Uterus (tissue), 2 donors: ENCODE measurements around the gene RS1.

Source experiments
- CTCF ChIP-seq, 4 experiments: fragments of 200-600 bp in 2 of 4; fragments of 450-650 bp in 2 of 4; sonication (generic) in 2 of 4; IDR thresholded peaks; one replicate each; pipeline ENCODE4 v1.5.1; 2016 to 2019; ENCODE audit warnings: antibody characterized with exemption in 4 of 4, mild to moderate bottlenecking in 2 of 4, moderate library complexity in 1 of 4
- POLR2A ChIP-seq, 2 donors: fragments of 450-650 bp; IDR thresholded peaks; one replicate each; pipeline ENCODE4 v1.6.1; 2016; ENCODE audit warnings: antibody characterized with exemption in 2 of 2, mild to moderate bottlenecking in 1 of 2, moderate library complexity in 1 of 2

DNA sequence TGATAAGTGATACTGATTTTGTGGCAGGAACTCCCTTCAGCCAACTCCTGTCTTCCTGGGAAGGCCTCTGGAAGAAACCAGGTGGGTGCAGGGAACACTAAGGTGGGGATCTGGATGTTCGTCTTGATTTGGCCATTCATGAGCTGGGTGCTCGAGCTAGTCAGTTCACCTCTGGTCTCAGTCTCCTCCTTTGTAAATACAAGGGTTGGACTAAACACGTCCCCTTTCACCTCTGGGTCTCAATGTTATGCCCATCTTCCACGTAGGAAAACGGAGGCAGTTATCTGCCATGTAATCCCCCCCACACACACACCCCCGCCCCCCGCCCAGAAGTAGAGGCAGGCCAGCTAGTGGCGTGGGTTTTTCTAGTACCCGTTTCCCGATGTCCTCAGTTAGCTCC lies 4.1 kb upstream of the RS1 start:
- TF ChIP-seq CTCF (IDR thresholded peaks at IDR 0.05) (no peak), POLR2A (IDR thresholded peaks at IDR 0.05) (no peak)
